Measurements from ENCODE around the gene NLRP9.

The NLRP9 gene

GRCh38 chr19:55670280-55671053, 67.7 kb downstream of the NLRP9 start:
- DNase-seq = peak; percentile 21

GRCh38 chr19:55669418-55670279, 68.6 kb downstream of the NLRP9 start:
- DNase-seq = no peak

- DNase-seq = no peak
Measured at GRCh38 chr19:55668603-55669348, 69.4 kb downstream of the NLRP9 start.

GRCh38 chr19:55667958-55668357, 70.2 kb downstream of the NLRP9 start:
- no peak for DNase-seq

- no peak for DNase-seq
Measured at GRCh38 chr19:55667511-55667910, 70.7 kb downstream of the NLRP9 start.

- DNase-seq = no peak
Measured at GRCh38 chr19:55667006-55667381, 71.2 kb downstream of the NLRP9 start.

- DNase-seq = no peak
Measured at GRCh38 chr19:55666343-55667005, 71.7 kb downstream of the NLRP9 start.

GRCh38 chr19:55663846-55664536, 74.2 kb downstream of the NLRP9 start:
- no peak for DNase-seq

- no peak for DNase-seq
Measured at GRCh38 chr19:55661826-55662225, 76.4 kb downstream of the NLRP9 start.

GRCh38 chr19:55660991-55661390, 77.2 kb downstream of the NLRP9 start:
- no peak for DNase-seq

- no peak for DNase-seq
Measured at GRCh38 chr19:55660404-55660803, 77.8 kb downstream of the NLRP9 start.

- no peak for DNase-seq
Measured at GRCh38 chr19:55659822-55660221, 78.4 kb downstream of the NLRP9 start.

GRCh38 chr19:55658846-55659459, 79.2 kb downstream of the NLRP9 start:
- no peak for DNase-seq
